Uterus (tissue), 4 donors: Measurements from ENCODE around the gene GYS1. TPM values are rescaled to one million over a fixed set of nuclear protein-coding genes. Genes with fewer than 3 reads are reported as not detected.

Experiments
- DNase-seq, 2 donors: peaks; one replicate each; pipeline ENCODE4 v3.0.0-alpha.2; 2019 to 2020
- H3K27ac ChIP-seq, 2 donors: fragments of 200-600 bp; sonication (generic); 1 replicate in 1 of 2; 2 replicates in 1 of 2; pipeline ENCODE4 v1.5.1; 2016 to 2018
- H3K27me3 ChIP-seq, 2 donors: fragments of 200-600 bp; sonication (generic); one replicate each; pipeline ENCODE4 v1.5.1; 2018 to 2019; ENCODE audit warnings: control low read depth in 1 of 2
- H3K36me3 ChIP-seq, 2 donors: fragments of 200-600 bp; sonication (generic); one replicate each; pipeline ENCODE4 v1.5.1; 2019; ENCODE audit warnings: control low read depth in 1 of 2
- H3K4me1 ChIP-seq, 2 donors: fragments of 200-600 bp; sonication (generic); one replicate each; pipeline ENCODE4 v1.5.1; 2018 to 2019; ENCODE audit warnings: control low read depth in 1 of 2
- H3K4me3 ChIP-seq, 2 donors: fragments of 200-600 bp; sonication (generic); 1 replicate in 1 of 2; 2 replicates in 1 of 2; pipeline ENCODE4 v1.5.1; 2018 to 2019; ENCODE audit warnings: mild to moderate bottlenecking in 1 of 2
- H3K9me3 ChIP-seq, 2 donors: fragments of 200-600 bp; sonication (generic); one replicate each; pipeline ENCODE4 v1.5.1; 2019; ENCODE audit warnings: control low read depth in 1 of 2
- POLR2A ChIP-seq, 2 donors: fragments of 450-650 bp; IDR thresholded peaks; one replicate each; pipeline ENCODE4 v1.6.1; 2016; ENCODE audit warnings: antibody characterized with exemption in 2 of 2, mild to moderate bottlenecking in 1 of 2, moderate library complexity in 1 of 2
- intact Hi-C: fragments of 100-400 bp; cut with DNase I; formaldehyde crosslinking; loops from one replicate; pipeline ENCODE4 v1.15.1; 2023; ENCODE audit warnings: low total_unique reads
- total RNA-seq, 4 donors: library from RNA; depleted of rRNA in 3 of 4; stranded (reverse); fragments of >200 nt in 3 of 4; gene quantifications; one replicate each; pipeline versions ENCODE4 v1.1.0 to v1.2.4, GENCODE V29; 2014 to 2023
- TF ChIP-seq, protein P1 (sequence below), 4 experiments: fragments of 200-600 bp in 2 of 4; fragments of 450-650 bp in 2 of 4; sonication (generic) in 2 of 4; IDR thresholded peaks; one replicate each; pipeline ENCODE4 v1.5.1; 2016 to 2019; ENCODE audit warnings: antibody characterized with exemption in 4 of 4, mild to moderate bottlenecking in 2 of 4, moderate library complexity in 1 of 4
- donor health status: DM: yes; HTN: yes; CAD: no.

The GYS1 gene
- total RNA-seq, 4 donors from 2014 or later, result 4.9 to 39.8 (median 16.6) TPM

DNA sequence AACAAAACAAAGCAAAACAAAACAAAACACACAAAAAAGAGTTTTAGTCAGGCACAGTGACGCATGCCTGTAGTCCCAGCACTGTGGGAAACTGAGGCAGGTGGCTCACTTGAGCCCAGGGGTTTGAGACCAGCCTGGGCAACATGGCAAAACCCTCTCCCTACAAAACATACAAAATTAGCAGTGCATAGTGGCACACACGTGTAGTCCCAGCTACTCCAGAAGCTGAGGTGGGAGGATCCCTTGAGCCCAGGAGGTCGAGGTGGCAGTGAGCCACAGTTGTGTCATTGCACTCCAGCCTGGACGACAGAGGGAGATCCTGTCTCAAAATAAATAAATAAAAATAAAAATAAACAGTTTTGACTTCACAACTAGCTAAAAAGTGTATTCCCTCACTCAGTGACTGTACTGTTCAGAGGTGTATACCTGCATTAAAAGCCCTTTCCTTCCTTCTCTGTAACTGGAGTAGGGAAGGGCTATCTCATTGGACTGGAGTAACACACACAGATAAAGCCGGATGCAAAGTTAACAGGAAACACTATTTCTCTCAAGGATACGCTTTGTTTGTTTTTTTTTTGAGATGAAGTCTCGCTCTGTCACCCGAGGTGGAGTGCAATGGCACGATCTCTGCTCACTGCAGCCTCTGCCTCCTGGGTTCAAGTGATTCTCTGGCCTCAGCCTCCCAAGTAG, 42.1 kb downstream of the GYS1 start:
- Histone ChIP-seq H3K9me3 (no peaks in the 10 kb centered on the region), H3K27me3 (no peaks in the 10 kb centered on the region), H3K27ac (no peak overlapping the region), H3K4me1 (peaks cover 0 to 4% of the 10 kb centered on the region in 2 donors), H3K4me3 (no peak overlapping the region), H3K36me3 (no peaks in the 10 kb centered on the region)
- TF ChIP-seq POLR2A (IDR thresholded peaks at IDR 0.05), result no peak
- TF ChIP-seq, protein P1, sequence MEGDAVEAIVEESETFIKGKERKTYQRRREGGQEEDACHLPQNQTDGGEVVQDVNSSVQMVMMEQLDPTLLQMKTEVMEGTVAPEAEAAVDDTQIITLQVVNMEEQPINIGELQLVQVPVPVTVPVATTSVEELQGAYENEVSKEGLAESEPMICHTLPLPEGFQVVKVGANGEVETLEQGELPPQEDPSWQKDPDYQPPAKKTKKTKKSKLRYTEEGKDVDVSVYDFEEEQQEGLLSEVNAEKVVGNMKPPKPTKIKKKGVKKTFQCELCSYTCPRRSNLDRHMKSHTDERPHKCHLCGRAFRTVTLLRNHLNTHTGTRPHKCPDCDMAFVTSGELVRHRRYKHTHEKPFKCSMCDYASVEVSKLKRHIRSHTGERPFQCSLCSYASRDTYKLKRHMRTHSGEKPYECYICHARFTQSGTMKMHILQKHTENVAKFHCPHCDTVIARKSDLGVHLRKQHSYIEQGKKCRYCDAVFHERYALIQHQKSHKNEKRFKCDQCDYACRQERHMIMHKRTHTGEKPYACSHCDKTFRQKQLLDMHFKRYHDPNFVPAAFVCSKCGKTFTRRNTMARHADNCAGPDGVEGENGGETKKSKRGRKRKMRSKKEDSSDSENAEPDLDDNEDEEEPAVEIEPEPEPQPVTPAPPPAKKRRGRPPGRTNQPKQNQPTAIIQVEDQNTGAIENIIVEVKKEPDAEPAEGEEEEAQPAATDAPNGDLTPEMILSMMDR (IDR thresholded peaks at IDR 0.05), result no peak
- intact Hi-C loops, result loop anchor here (10.0 kb wide), 1 partner anchor 306 kb away; the partner anchor contains the start of gene CA11
- no peak for DNase-seq

DNA sequence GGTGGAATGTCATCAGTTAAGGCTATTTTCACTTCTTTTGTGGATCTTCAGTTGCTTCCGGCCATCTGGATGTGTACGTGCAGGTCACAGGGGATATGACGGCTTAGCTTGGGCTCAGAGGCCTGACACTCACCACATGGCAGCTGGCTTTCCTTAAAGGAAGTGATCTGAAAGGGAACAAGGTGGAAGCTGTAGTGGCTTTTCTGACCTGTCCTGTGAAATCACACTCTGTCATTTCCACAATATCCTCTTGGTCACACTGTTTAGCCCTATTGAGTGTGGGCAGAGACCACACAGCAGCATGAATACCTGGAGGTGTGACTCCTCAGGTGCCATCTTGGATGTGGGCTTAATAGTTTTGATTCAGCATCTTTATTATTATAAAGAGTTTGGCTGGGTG, 43.0 kb downstream of the GYS1 start:
- Histone ChIP-seq H3K9me3 (no peaks in the 10 kb centered on the region), H3K4me3 (no peak overlapping the region), H3K36me3 (no peaks in the 10 kb centered on the region), H3K27ac (no peak overlapping the region), H3K4me1 (peaks cover 0 to 1% of the 10 kb centered on the region in 2 donors), H3K27me3 (no peaks in the 10 kb centered on the region)
- no peak for DNase-seq
- intact Hi-C loops, result loop anchor here (10.0 kb wide), 1 partner anchor 305 kb away; the partner anchor contains the start of gene CA11
- TF ChIP-seq POLR2A (IDR thresholded peaks at IDR 0.05), result no peak
- TF ChIP-seq, protein P1 (IDR thresholded peaks at IDR 0.05), result no peak

DNA sequence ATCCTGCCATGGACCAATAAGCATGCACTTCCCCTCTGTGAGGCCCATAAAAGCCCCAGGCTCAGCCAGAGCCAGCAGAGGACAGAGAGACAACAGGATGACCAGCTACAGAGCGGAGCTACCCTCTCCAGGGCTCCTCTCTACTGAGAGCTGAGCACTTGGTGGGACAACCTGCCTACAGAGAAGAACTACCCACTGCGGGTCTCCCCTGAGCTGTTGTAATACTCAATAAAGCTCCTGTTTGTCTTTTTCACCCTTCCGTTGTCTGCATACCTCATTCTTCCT, 45.9 kb downstream of the GYS1 start:
- no peaks in the 10 kb centered on the region for H3K36me3 ChIP-seq
- H3K27me3 ChIP-seq, result no peaks in the 10 kb centered on the region
- intact Hi-C loops, result no loop called here
- no peak overlapping the region for H3K4me3 ChIP-seq
- TF ChIP-seq, protein P1 (IDR thresholded peaks at IDR 0.05), result no peak
- no peak for TF ChIP-seq POLR2A (IDR thresholded peaks at IDR 0.05)
- no peaks in the 10 kb centered on the region for H3K9me3 ChIP-seq
- no peak for DNase-seq
- no peaks in the 10 kb centered on the region for H3K4me1 ChIP-seq
- no peak overlapping the region for H3K27ac ChIP-seq

DNA sequence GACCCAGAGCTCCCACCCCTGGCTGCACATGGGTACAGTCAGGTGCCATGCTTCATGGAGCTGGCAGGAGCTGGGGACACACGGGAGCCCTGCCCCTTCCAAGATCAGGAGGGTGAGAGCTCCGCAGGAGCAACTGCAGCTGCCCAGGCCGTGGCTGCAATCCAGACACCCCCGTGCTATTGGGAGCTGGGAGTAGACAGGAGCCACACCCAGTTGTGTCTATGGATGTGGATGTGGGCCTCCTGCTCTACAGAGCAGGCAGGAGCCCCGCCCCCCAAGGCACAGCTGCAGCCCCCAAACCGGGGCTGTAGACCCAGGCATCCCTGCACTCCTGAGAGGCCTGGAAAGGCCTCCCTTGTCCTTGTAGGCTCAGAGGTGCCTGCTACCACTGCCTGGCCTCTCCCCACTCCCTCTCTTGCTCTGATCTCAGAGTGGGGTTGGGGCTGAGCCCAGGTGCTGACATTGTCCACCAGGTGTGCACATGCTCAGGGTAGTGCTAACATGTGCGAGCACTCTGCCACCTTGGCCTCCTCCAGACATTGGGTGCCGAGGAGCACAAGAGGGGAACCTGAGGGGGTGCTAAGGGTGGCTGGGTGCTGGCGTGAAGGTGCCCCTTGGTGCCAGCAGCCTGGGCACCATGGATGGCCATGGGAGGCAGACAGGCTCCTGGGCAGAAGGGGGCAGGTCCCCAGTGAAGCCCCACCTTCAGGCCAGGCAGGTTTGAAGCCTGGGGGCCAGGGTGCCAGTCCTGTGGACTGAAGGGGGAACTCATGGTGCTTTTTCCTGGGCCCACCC, 46.4 kb downstream of the GYS1 start:
- no peak for TF ChIP-seq POLR2A (IDR thresholded peaks at IDR 0.05)
- TF ChIP-seq, protein P1 (IDR thresholded peaks at IDR 0.05), result no peak
- Histone ChIP-seq H3K4me1 (no peaks in the 10 kb centered on the region), H3K27ac (no peak overlapping the region), H3K36me3 (no peaks in the 10 kb centered on the region), H3K27me3 (no peaks in the 10 kb centered on the region), H3K9me3 (no peaks in the 10 kb centered on the region), H3K4me3 (no peak overlapping the region)
- DNase-seq, result no peak
- intact Hi-C loops, result no loop called here

DNA sequence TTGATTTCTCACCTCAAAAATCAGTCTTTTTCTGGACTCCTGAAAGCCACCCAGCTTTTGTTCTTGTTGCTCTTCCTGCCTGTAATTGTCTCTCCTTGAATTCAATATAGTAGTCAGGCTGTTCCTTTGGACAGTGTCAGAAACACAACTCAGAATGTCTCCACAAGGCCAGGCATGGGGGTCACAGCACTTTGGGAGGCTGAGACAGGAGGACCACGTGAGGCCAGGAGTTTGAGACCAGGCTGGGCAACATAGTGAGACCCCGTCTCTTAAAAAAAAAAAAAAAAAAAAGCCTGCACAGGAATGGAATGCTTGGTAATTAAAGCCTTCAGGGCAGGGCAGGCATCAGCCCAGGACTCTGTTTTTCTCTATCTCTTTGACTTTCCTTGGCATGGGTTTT, 47.3 kb downstream of the GYS1 start:
- Histone ChIP-seq H3K9me3 (no peaks in the 10 kb centered on the region), H3K27ac (no peak overlapping the region), H3K4me1 (no peaks in the 10 kb centered on the region), H3K36me3 (no peaks in the 10 kb centered on the region), H3K27me3 (no peaks in the 10 kb centered on the region), H3K4me3 (no peak overlapping the region)
- TF ChIP-seq POLR2A (IDR thresholded peaks at IDR 0.05), result no peak
- TF ChIP-seq, protein P1 (IDR thresholded peaks at IDR 0.05), result no peak
- DNase-seq, result no peak
- intact Hi-C loops, result no loop called here
